ENCODE data around the gene RNF207.

The RNF207 gene

DNA sequence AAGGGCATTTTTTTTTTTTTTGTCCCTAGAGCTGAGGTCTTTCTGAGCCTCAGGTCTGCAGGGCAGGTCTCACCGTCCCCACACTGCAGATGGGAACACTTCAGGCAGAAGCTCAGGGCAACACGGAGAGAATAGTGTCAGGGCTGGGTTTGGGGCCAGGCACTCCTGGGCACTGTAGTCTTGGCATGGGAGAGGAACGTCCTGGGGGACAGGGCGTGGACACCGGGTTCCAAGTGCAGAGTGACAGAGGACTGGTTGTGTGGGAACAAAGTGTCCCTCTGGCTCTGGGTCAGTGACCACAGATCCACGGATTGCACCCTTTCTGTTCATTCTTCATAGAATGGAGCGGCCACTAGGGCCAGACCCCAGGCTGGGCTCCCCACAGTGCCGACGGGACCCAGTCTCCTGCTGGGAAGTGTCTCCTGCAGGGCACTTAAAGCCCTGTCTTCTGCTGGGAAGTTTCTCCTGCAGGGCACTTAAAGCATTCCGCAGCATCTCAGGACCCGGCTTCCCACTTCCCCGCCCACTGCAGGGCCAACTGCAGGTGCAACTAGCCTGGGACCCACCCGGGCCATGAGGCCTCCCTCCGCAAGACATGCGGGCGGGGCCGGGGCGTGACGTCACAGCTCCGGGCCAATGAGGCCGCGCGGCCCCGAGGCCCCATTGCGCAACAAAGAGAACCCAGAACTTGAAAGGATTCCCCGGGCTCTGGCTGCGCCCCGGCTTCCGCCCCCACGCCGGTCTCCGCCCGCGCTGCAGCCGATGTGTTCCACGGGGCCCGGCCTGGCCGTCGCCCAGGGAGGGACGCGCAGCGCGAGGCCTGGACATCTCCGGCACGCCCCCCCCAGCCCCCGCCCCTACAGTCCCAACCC is 53.8 kb downstream of the RNF207 start:
- Histone ChIP-seq H3K27me3 (ENCODE audit: insufficient read depth, low read length) (peaks cover 36% of the 10 kb centered on the region), H3K4me1 (ENCODE audit: insufficient read depth, low read length) (peaks cover 2% of the 10 kb centered on the region; the same call in 1 of the 2 replicates), H3K27ac (ENCODE audit: low read length) (no peak overlapping the region), H3K36me3 (ENCODE audit: insufficient read depth, low read depth, low read length) (no peaks in the 10 kb centered on the region), H3K9me3 (ENCODE audit: insufficient read depth, low read depth, low read length) (no peaks in the 10 kb centered on the region), H3K9ac (ENCODE audit: low read depth, low read length) (no peak overlapping the region), H3K4me3 (ENCODE audit: low read length) (peak overlapping the region; percentile 16; the same call in 1 of the 2 replicates)

DNA sequence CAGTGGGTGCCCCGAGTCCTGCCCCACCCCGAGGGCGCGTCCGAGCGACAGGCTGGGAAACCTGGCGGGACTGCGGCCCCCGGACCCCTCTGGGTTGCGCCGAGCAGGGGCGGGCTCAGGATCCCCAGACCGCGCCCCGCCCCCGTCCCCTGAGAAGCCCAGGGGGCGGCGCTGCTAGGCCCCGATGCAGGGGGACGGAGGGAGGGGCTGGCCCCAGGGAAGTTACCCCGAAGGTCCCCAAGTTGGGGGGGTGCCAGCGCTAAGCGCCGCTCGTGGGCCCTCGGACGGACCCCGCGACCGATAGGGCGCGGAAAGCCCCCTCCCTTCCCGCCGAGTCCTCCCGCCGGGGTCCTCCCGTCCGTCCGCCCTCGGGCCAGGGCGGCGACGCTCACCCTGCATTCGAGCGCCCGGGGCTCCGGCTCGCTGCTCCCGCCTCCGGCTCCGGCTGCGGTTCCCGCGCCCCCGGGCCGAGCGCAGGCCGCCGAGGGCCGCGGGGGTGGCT is 54.6 kb downstream of the RNF207 start:
- H3K36me3 ChIP-seq (ENCODE audit: insufficient read depth, low read depth, low read length) = no peaks in the 10 kb centered on the region
- peaks cover 2% of the 10 kb centered on the region; the same call in 1 of the 2 replicates for H3K4me1 ChIP-seq (ENCODE audit: insufficient read depth, low read length)
- H3K9me3 ChIP-seq (ENCODE audit: insufficient read depth, low read depth, low read length) = no peaks in the 10 kb centered on the region
- peak overlapping the region; percentile 62; the same call in 1 of the 2 replicates for H3K4me3 ChIP-seq (ENCODE audit: low read length)
- H3K9ac ChIP-seq (ENCODE audit: low read depth, low read length) = no peak overlapping the region
- H3K27me3 ChIP-seq (ENCODE audit: insufficient read depth, low read length) = peaks cover 36% of the 10 kb centered on the region
- no peak overlapping the region for H3K27ac ChIP-seq (ENCODE audit: low read length)

DNA sequence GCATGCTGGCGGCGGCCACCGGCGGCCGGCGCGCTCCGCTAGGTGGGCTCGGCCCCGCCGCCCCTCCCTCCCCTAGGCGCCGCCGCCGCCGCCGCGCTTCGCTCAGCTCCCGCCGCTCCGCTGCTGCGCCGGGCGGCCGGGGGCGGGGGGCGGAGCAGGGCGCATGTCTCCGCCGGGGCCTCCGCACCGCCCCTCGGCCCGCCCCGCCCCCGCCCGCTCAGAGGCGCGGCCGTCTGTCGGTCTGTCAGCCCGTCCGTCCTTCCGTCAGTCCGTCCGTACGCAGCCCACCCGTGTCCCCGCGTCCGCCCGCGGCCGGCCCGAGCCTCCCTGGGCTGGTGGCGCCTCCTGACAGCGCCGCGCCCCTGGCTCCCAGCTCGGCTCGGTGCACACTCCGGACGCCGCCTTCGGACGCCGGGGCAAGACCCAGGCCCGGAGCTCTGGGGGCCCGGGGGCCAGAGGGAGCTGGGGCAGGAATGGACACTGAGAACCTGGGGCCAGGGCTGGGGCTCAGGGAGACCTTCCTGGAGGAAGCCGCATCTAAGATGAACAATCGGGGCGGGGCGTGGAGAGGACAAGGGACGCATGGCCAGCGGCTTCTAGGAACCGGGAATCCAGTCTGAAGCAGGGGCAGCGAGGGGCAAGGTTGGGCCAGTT is 55.2 kb downstream of the RNF207 start, which contains the start of gene GPR153:
Gene GPR153, minus strand, starts transcription at position 138 of the 654 bp plus-strand sequence. CDS start 6,193 bp downstream, outside the sequence.
- Histone ChIP-seq H3K9me3 (ENCODE audit: insufficient read depth, low read depth, low read length) (no peaks in the 10 kb centered on the region), H3K9ac (ENCODE audit: low read depth, low read length) (no peak within 1 kb of the TSS), H3K27me3 (ENCODE audit: insufficient read depth, low read length) (peaks cover 36% of the 10 kb centered on the region), H3K27ac (ENCODE audit: low read length) (no peak within 1 kb of the TSS), H3K4me1 (ENCODE audit: insufficient read depth, low read length) (peaks cover 2% of the 10 kb centered on the region; the same call in 1 of the 2 replicates), H3K36me3 (ENCODE audit: insufficient read depth, low read depth, low read length) (no peaks in the 10 kb centered on the region), H3K4me3 (ENCODE audit: low read length) (peak within 1 kb of the TSS; percentile 62; the same call in 1 of the 2 replicates)

GRCh38 chr1:6261615-6261995 is 55.7 kb downstream of the RNF207 start:
- H3K9me3 ChIP-seq (ENCODE audit: insufficient read depth, low read depth, low read length) = no peaks in the 10 kb centered on the region
- no peak overlapping the region for H3K27ac ChIP-seq (ENCODE audit: low read length)
- H3K4me3 ChIP-seq (ENCODE audit: low read length) = peak overlapping the region; percentile 60; the same call in 1 of the 2 replicates
- no peak overlapping the region for H3K9ac ChIP-seq (ENCODE audit: low read depth, low read length)
- peaks cover 36% of the 10 kb centered on the region for H3K27me3 ChIP-seq (ENCODE audit: insufficient read depth, low read length)
- H3K36me3 ChIP-seq (ENCODE audit: insufficient read depth, low read depth, low read length) = no peaks in the 10 kb centered on the region
- H3K4me1 ChIP-seq (ENCODE audit: insufficient read depth, low read length) = peaks cover 2% of the 10 kb centered on the region; the same call in 1 of the 2 replicates

DNA sequence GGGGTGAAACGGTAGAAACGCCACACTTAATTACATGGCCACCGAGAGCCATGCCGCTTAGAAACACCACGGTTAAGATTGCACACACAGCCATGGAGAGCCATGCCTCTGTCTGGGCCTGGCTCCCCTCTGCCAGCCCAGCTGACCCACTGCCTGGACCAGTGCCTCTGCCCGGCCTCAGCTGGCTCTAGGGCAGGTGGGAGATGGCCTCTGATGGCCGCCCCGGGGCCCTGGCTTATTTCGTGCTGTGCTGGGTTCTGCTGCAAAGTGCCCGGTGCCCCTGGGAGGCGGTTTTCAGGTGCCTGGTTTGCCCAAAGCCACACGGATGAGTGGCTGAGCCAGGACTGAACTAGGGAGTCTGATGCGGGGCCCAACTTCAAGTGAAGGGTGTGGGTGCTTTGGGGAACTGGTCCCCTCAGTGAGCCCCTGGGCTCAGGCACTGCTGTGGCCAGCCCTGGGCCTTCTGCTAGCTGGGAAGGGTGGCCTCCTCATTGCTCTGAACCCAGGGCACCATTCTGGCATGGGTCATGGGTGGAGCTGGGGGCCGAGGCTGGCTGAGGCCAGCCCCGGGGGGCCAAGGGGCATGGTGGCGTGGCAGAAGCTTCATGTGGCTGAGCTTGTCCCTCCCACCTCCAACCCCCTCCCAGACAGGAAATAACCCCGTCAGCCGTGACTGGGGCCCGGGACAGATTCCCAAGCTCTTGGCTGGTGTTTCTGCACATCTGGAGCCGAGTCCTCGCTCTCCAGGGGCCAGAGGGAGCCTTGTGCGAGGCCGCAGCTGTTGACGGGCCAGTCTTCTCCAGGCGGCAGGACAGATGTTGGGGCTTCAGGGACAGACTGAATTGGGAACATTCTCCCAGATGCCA is 56.9 kb downstream of the RNF207 start:
- Histone ChIP-seq H3K9me3 (ENCODE audit: insufficient read depth, low read depth, low read length) (no peaks in the 10 kb centered on the region), H3K4me3 (ENCODE audit: low read length) (no peak overlapping the region), H3K27me3 (ENCODE audit: insufficient read depth, low read length) (peaks cover 36% of the 10 kb centered on the region), H3K27ac (ENCODE audit: low read length) (no peak overlapping the region), H3K36me3 (ENCODE audit: insufficient read depth, low read depth, low read length) (no peaks in the 10 kb centered on the region), H3K4me1 (ENCODE audit: insufficient read depth, low read length) (peaks cover 2% of the 10 kb centered on the region; the same call in 1 of the 2 replicates), H3K9ac (ENCODE audit: low read depth, low read length) (no peak overlapping the region)

DNA sequence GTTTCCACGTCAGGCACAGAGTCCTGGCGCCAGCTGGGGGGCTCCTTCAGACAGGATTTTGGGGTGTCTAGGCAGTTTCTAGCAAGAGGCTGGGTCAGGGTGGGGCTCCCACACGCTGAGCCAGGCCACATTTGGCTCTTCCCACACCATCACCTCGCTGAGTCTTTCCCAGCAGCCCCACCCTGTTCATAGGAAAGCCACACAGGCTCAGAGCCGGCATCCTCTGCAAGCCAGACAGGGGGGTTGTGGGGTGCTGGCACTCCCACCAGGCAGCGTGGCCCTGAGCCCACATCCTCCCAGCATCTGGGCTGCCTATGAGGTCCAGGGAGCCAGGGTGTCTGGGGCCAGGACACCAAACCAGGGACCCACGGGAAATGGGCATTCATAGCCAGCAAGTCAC is 57.8 kb downstream of the RNF207 start:
- Histone ChIP-seq H3K36me3 (ENCODE audit: insufficient read depth, low read depth, low read length) (no peaks in the 10 kb centered on the region), H3K27ac (ENCODE audit: low read length) (no peak overlapping the region), H3K4me1 (ENCODE audit: insufficient read depth, low read length) (peaks cover 2% of the 10 kb centered on the region; the same call in 1 of the 2 replicates)

DNA sequence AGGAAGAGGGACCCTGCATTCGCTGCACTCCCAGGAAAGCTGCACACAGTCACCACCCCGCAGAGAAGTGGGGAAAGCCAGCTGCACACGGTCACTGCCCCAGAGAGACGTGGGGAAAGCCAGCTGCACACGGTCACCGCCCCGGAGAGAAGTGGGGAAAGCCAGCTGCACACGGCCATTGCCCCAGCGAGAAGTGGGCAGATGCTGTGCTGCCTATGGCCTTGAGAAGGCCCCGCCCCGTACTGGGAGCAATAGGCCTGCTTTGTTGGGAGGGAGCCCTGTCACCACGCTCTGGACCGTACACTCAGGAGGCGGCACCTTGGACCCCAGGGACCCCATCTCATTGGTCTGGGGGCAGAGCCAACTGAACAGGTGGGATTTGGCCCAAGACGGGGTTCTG is 59.2 kb downstream of the RNF207 start:
- Histone ChIP-seq H3K27me3 (ENCODE audit: insufficient read depth, low read length) (peaks cover 19% of the 10 kb centered on the region), H3K9ac (ENCODE audit: low read depth, low read length) (no peak overlapping the region), H3K4me1 (ENCODE audit: insufficient read depth, low read length) (no peaks in the 10 kb centered on the region; the same call in 1 of the 2 replicates), H3K27ac (ENCODE audit: low read length) (no peak overlapping the region), H3K4me3 (ENCODE audit: low read length) (no peak overlapping the region), H3K36me3 (ENCODE audit: insufficient read depth, low read depth, low read length) (no peaks in the 10 kb centered on the region), H3K9me3 (ENCODE audit: insufficient read depth, low read depth, low read length) (no peaks in the 10 kb centered on the region)

More for the DNA sequence above, 57.8 kb downstream of the RNF207 start:
- Histone ChIP-seq H3K27me3 (ENCODE audit: insufficient read depth, low read length) (peaks cover 31% of the 10 kb centered on the region), H3K9ac (ENCODE audit: low read depth, low read length) (no peak overlapping the region), H3K4me3 (ENCODE audit: low read length) (no peak overlapping the region), H3K9me3 (ENCODE audit: insufficient read depth, low read depth, low read length) (no peaks in the 10 kb centered on the region)

GRCh38 chr1:6266641-6267040 is 60.7 kb downstream of the RNF207 start:
- no peak overlapping the region for H3K4me3 ChIP-seq (ENCODE audit: low read length)
- H3K27me3 ChIP-seq (ENCODE audit: insufficient read depth, low read length) = peaks cover 13% of the 10 kb centered on the region
- no peaks in the 10 kb centered on the region for H3K9me3 ChIP-seq (ENCODE audit: insufficient read depth, low read depth, low read length)
- H3K9ac ChIP-seq (ENCODE audit: low read depth, low read length) = no peak overlapping the region
- no peak overlapping the region for H3K27ac ChIP-seq (ENCODE audit: low read length)
- no peaks in the 10 kb centered on the region for H3K36me3 ChIP-seq (ENCODE audit: insufficient read depth, low read depth, low read length)
- H3K4me1 ChIP-seq (ENCODE audit: insufficient read depth, low read length) = no peaks in the 10 kb centered on the region; the same call in 1 of the 2 replicates

DNA sequence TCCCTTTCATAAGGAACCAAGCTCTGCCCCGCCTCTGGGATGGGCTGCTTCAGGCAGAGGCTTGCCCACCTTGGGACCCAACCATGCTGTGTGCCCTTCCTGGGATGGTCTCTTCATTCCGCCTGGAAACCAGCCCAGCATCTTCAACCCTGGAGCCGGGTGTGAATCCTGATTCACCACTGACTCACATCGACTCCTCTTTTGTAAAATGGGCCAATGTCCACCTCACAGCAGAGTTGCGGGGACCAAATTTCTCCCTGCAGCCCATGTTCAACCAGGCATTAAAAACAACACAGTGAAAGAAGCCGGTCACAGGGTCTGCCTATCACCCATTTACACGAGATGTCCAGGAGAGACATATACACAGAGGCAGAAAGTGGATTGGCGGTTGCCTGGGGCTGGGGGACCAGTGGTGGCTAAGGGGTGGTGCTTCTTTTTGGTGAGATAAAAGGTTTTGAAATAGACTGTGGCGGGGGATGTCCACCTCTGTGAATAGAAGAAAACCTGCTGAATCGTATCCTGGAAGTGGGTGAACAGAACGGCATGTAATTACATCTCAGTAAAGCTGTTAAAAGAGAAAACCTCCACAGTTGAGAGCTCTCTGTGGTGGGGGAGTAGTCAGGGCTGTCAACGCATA is 61.9 kb downstream of the RNF207 start:
- H3K27ac ChIP-seq (ENCODE audit: low read length) = no peak overlapping the region
- H3K4me1 ChIP-seq (ENCODE audit: insufficient read depth, low read length) = peaks cover 1% of the 10 kb centered on the region
- H3K36me3 ChIP-seq (ENCODE audit: insufficient read depth, low read depth, low read length) = no peaks in the 10 kb centered on the region
- no peak overlapping the region for H3K4me3 ChIP-seq (ENCODE audit: low read length)
- H3K9me3 ChIP-seq (ENCODE audit: insufficient read depth, low read depth, low read length) = no peaks in the 10 kb centered on the region
- H3K27me3 ChIP-seq (ENCODE audit: insufficient read depth, low read length) = 0 out of 2 replicates have a peak, but pooled peaks cover 2% of the 10 kb centered on the region
- no peak overlapping the region for H3K9ac ChIP-seq (ENCODE audit: low read depth, low read length)

GRCh38 chr1:6268415-6268814 is 62.5 kb downstream of the RNF207 start:
- no peak overlapping the region for H3K27ac ChIP-seq (ENCODE audit: low read length)
- no peak overlapping the region for H3K9ac ChIP-seq (ENCODE audit: low read depth, low read length)
- peaks cover 6% of the 10 kb centered on the region for H3K4me1 ChIP-seq (ENCODE audit: insufficient read depth, low read length)
- H3K9me3 ChIP-seq (ENCODE audit: insufficient read depth, low read depth, low read length) = no peaks in the 10 kb centered on the region
- H3K27me3 ChIP-seq (ENCODE audit: insufficient read depth, low read length) = no peaks in the 10 kb centered on the region
- no peaks in the 10 kb centered on the region for H3K36me3 ChIP-seq (ENCODE audit: insufficient read depth, low read depth, low read length)
- no peak overlapping the region for H3K4me3 ChIP-seq (ENCODE audit: low read length)
